Testis (tissue), 2 donors: Measurements from ENCODE around the gene CEACAM16.

Experiments used
- POLR2A ChIP-seq: fragments of 450-650 bp; IDR thresholded peaks from one replicate; pipeline ENCODE4 v1.6.1; 2017; ENCODE audit warnings: antibody characterized with exemption, mild to moderate bottlenecking, moderate library complexity
- TF ChIP-seq, protein P1 (sequence below), 3 experiments: fragments of 450-650 bp in 2 of 3; fragments of 200-600 bp in 1 of 3; sonication (generic) in 1 of 3; IDR thresholded peaks; one replicate each; pipeline ENCODE4 v1.5.1; 2016 to 2019; ENCODE audit warnings: antibody characterized with exemption in 3 of 3, mild to moderate bottlenecking in 2 of 3, moderate library complexity in 1 of 3

- TF ChIP-seq, protein P1, sequence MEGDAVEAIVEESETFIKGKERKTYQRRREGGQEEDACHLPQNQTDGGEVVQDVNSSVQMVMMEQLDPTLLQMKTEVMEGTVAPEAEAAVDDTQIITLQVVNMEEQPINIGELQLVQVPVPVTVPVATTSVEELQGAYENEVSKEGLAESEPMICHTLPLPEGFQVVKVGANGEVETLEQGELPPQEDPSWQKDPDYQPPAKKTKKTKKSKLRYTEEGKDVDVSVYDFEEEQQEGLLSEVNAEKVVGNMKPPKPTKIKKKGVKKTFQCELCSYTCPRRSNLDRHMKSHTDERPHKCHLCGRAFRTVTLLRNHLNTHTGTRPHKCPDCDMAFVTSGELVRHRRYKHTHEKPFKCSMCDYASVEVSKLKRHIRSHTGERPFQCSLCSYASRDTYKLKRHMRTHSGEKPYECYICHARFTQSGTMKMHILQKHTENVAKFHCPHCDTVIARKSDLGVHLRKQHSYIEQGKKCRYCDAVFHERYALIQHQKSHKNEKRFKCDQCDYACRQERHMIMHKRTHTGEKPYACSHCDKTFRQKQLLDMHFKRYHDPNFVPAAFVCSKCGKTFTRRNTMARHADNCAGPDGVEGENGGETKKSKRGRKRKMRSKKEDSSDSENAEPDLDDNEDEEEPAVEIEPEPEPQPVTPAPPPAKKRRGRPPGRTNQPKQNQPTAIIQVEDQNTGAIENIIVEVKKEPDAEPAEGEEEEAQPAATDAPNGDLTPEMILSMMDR (IDR thresholded peaks at IDR 0.05): no peak
- no peak for TF ChIP-seq POLR2A
These were observed 54.6 kb downstream of the CEACAM16 start for GRCh38 chr19:44753626-44753931.
